Endothelial cell of umbilical vein (primary cell): Measurements from ENCODE around the gene PCID2. TPM values are rescaled to one million over a fixed set of nuclear protein-coding genes. Genes with fewer than 3 reads are reported as not detected.

Source experiments
- BruUV-seq: library from RNA; stranded (reverse); fragments of 400-500 nt; replicated peaks from 2 replicates; lab custom pipeline; 2021; lab: Mats Ljungman, UMichigan
- CTCF ChIA-PET: fragments of 300-600, 350-600 bp; sonication (Branson Sonifier 250); formaldehyde crosslinking; loops from one replicate; lab custom pipeline; 2021; ENCODE audit warnings: antibody characterized with exemption, inconsistent platforms; lab: Charles Lee
- POLR2A ChIA-PET: fragments of 300-600, 350-600 bp; sonication (Branson Sonifier 250); formaldehyde crosslinking; loops from one replicate; lab custom pipeline; 2021; ENCODE audit warnings: antibody characterized with exemption, inconsistent platforms; lab: Charles Lee
- DNase-seq: peaks from one replicate; pipeline ENCODE4 v3.0.0-alpha.2; 2011; ENCODE audit warnings: low read depth, low spot score
- FAIRE-seq: peaks from 2 replicates; lab custom pipeline; 2011; peaks lifted over from hg19 to GRCh38; lab: Jason Lieb, UNC
- H2AFZ ChIP-seq: 2 replicates; pipeline ENCODE4 v1.6.0; 2012; ENCODE audit warnings: low read depth, low read length, control low read depth, inconsistent platforms
- H3K27ac ChIP-seq: 2 replicates; pipeline ENCODE4 v1.5.1; 2011; ENCODE audit warnings: low read depth, mild to moderate bottlenecking, control low read depth, low read length, moderate library complexity; ENCODE audit not compliant: insufficient read depth
- H3K27me3 ChIP-seq, 2 experiments: 2 replicates each; pipeline versions ENCODE4 v1.6.0 to v1.6.1; 2011; ENCODE audit warnings: low read length in 2 of 2, mixed read lengths in 1 of 2; ENCODE audit not compliant: control insufficient read depth in 2 of 2, insufficient read depth in 2 of 2
- H3K36me3 ChIP-seq, 2 experiments: 2 replicates in 1 of 2; 3 replicates in 1 of 2; pipeline ENCODE4 v1.5.1; 2011; ENCODE audit warnings: low read length in 2 of 2, mild to moderate bottlenecking in 1 of 2, moderate library complexity in 1 of 2; ENCODE audit not compliant: control insufficient read depth in 2 of 2, insufficient read depth in 2 of 2; ENCODE audit errors: extremely low read depth in 1 of 2
- H3K4me1 ChIP-seq: 3 replicates; pipeline ENCODE4 v1.5.1; 2011; ENCODE audit warnings: mild to moderate bottlenecking, low read length; ENCODE audit not compliant: control insufficient read depth, insufficient read depth; ENCODE audit errors: extremely low read depth
- H3K4me2 ChIP-seq: 2 replicates; pipeline ENCODE4 v1.6.1; 2011; ENCODE audit warnings: low read length, control low read depth, mixed read lengths; ENCODE audit not compliant: insufficient read depth
- H3K4me3 ChIP-seq, 3 experiments: fragments of 200-600 bp in 1 of 3; sonication (generic), shearing (Covaris generic) in 1 of 3; replicated peaks in 1 of 3; 2 replicates each; pipeline ENCODE4 v1.5.1; 2011 to 2016; ENCODE audit warnings: control low read depth in 3 of 3, low read length in 3 of 3, mild to moderate bottlenecking in 2 of 3, inconsistent platforms in 1 of 3, low read depth in 1 of 3, moderate library complexity in 1 of 3; ENCODE audit not compliant: insufficient read depth in 1 of 3
- H3K79me2 ChIP-seq: 2 replicates; pipeline ENCODE4 v1.6.0; 2012; ENCODE audit warnings: low read length, inconsistent platforms; ENCODE audit not compliant: control insufficient read depth, insufficient read depth
- H3K9ac ChIP-seq: replicated peaks from 2 replicates; pipeline ENCODE3; 2011; ENCODE audit warnings: low read length, control low read depth; ENCODE audit not compliant: insufficient read depth; ENCODE audit errors: extremely low read depth
- H3K9me1 ChIP-seq: replicated peaks from 3 replicates; pipeline ENCODE4 v1.6.0; 2011; ENCODE audit warnings: mild to moderate bottlenecking, low read length; ENCODE audit not compliant: control insufficient read depth, insufficient read depth; ENCODE audit errors: extremely low read depth
- H3K9me3 ChIP-seq: replicated peaks from 2 replicates; pipeline ENCODE4 v1.5.1; 2012; ENCODE audit warnings: low read length, inconsistent platforms; ENCODE audit not compliant: control insufficient read depth, insufficient read depth
- H4K20me1 ChIP-seq: replicated peaks from 2 replicates; pipeline ENCODE3; 2011; ENCODE audit warnings: mild to moderate bottlenecking, low read length; ENCODE audit not compliant: control insufficient read depth, insufficient read depth; ENCODE audit errors: extremely low read depth
- CTCF ChIP-seq, 2 donors: IDR thresholded peaks; 1 replicate in 1 of 2; 2 replicates in 1 of 2; pipeline ENCODE4 v1.5.1; 2011; ENCODE audit warnings: low read length in 2 of 2, mild to moderate bottlenecking in 2 of 2, moderate library complexity in 2 of 2, control low read depth in 1 of 2, inconsistent platforms in 1 of 2, low read depth in 1 of 2; ENCODE audit not compliant: insufficient read depth in 1 of 2; ENCODE audit errors: extremely low read depth in 1 of 2
- EZH2 ChIP-seq: IDR thresholded peaks from 2 replicates; pipeline ENCODE4 v1.6.1; 2012; ENCODE audit warnings: borderline replicate concordance, low read depth, mild to moderate bottlenecking, moderate library complexity, low read length, inconsistent platforms; ENCODE audit not compliant: severe bottlenecking
- FOS ChIP-seq: IDR thresholded peaks from 2 replicates; pipeline ENCODE4 v1.6.1; 2011; ENCODE audit warnings: mild to moderate bottlenecking, low read length, moderate library complexity, borderline replicate concordance; ENCODE audit not compliant: insufficient read depth
- GATA2 ChIP-seq: IDR thresholded peaks from 2 replicates; pipeline ENCODE4 v1.7.0; 2011; ENCODE audit warnings: low read depth, mild to moderate bottlenecking, moderate library complexity, mixed read lengths, low read length; ENCODE audit not compliant: insufficient read length, insufficient read depth
- JUN ChIP-seq: IDR thresholded peaks from 2 replicates; pipeline ENCODE4 v1.6.1; 2011; ENCODE audit warnings: borderline replicate concordance, low read depth; ENCODE audit not compliant: insufficient read length, insufficient read depth
- MAX ChIP-seq: IDR thresholded peaks from 2 replicates; pipeline ENCODE4 v1.6.1; 2011; ENCODE audit not compliant: insufficient read depth, insufficient read length
- MYC ChIP-seq: IDR thresholded peaks from one replicate; pipeline ENCODE4 v1.6.1; 2011; ENCODE audit warnings: mild to moderate bottlenecking, low read depth, low read length
- POLR2A ChIP-seq: IDR thresholded peaks from 2 replicates; pipeline ENCODE4 v1.6.1; 2012; ENCODE audit warnings: low read depth, mild to moderate bottlenecking, control low read depth, low read length
- POLR2AphosphoS5 ChIP-seq: IDR thresholded peaks from 2 replicates; pipeline ENCODE4 v1.6.1; 2012; ENCODE audit warnings: low read depth, mild to moderate bottlenecking, control low read depth, low read length, moderate library complexity; ENCODE audit not compliant: insufficient read depth
- dilution Hi-C: fragments of 300-500 bp; cut with MboI; formaldehyde crosslinking; loops from one replicate; pipeline ENCODE4 v1.15.0; 2019; ENCODE audit warnings: low sequenced_read_pairs; ENCODE audit not compliant: extremely low pct_ligation_motif_present
- intact Hi-C: fragments of 100-400 bp; cut with micrococcal nuclease; formaldehyde crosslinking; loops from one replicate; pipeline ENCODE4 v1.10.0; 2022
- polyA plus RNA-seq, 4 experiments: library from polyadenylated mRNA; depleted of rRNA in 3 of 4; stranded (reverse) in 3 of 4; unstranded in 1 of 4; fragments of >200 nt; gene quantifications; 2 replicates each; pipeline versions ENCODE4 v1.2.1 to v1.2.3, GENCODE V29; 2011 to 2012; ENCODE audit warnings: missing spikeins in 1 of 4
- total RNA-seq: library from RNA; stranded (reverse); gene quantifications from 2 replicates; pipeline ENCODE4 v1.2.3, GENCODE V29; 2021

PCID2 gene
- total and polyA plus RNA-seq, 2 donors (not counting 3 experiments of a cell fraction or from before 2014, with no cell fraction given) = 52.1 to 55.6 TPM

- dilution Hi-C loops (no loop called here), intact Hi-C loops (no loop called here)
- FAIRE-seq = no peak
- Histone ChIP-seq H3K4me3 (no peak overlapping the region), H3K9ac (no peak overlapping the region), H3K4me2 (no peak overlapping the region), H3K9me1 (no peaks in the 10 kb centered on the region), H3K36me3 (peaks cover 10 to 33% of the 10 kb centered on the region in 2 experiments), H3K79me2 (peaks cover 2% of the 10 kb centered on the region), H3K27ac (no peak overlapping the region), H3K9me3 (no peaks in the 10 kb centered on the region), H4K20me1 (no peaks in the 10 kb centered on the region), H3K27me3 (no peaks in the 10 kb centered on the region), H2AFZ (no peak overlapping the region), H3K4me1 (no peaks in the 10 kb centered on the region)
- TF ChIP-seq POLR2A = no peak
- no peak for TF ChIP-seq CTCF (IDR thresholded peaks at IDR 0.05; ENCODE audit: extremely low read depth in 1 of 2, insufficient read depth in 1 of 2, low read depth in 1 of 2, low read length in 2 of 2)
- TF ChIP-seq FOS = no peak
- TF ChIP-seq GATA2 = no peak
- no peak for TF ChIP-seq POLR2AphosphoS5
- no peak for TF ChIP-seq EZH2
- TF ChIP-seq JUN = no peak
- TF ChIP-seq MAX = no peak
- no peak for TF ChIP-seq MYC
- no TSS peak for BruUV-seq
- DNase-seq = no peak
- CTCF ChIA-PET = no interaction called here
- POLR2A ChIA-PET = no interaction called here
Measured at GRCh38 chr13:113229791-113230190, 21.3 kb upstream of the PCID2 start.
